Mesodermal cell (in vitro differentiated cells): ENCODE results near the gene KANK2.
"Not testable (repeated sequence)": the region's sequence is repeated elsewhere in the genome, so short reads cannot be mapped to it uniquely, and the experiment has no call there.

Experiments used
- H3K27ac ChIP-seq: 2 replicates; pipeline ENCODE4 v1.7.0; 2013; ENCODE audit warnings: mild to moderate bottlenecking, low read depth, low read length, moderate library complexity; ENCODE audit not compliant: severe bottlenecking
- H3K36me3 ChIP-seq: 2 replicates; pipeline ENCODE4 v1.7.1; 2013; ENCODE audit warnings: mild to moderate bottlenecking, low read length, moderate library complexity; ENCODE audit not compliant: control insufficient read depth, insufficient read depth
- H3K4me1 ChIP-seq: one replicate; pipeline ENCODE4 v1.7.1; 2013; ENCODE audit warnings: mild to moderate bottlenecking, low read length; ENCODE audit not compliant: insufficient read depth, control insufficient read depth, poor library complexity, severe bottlenecking
- H3K4me3 ChIP-seq: 2 replicates; pipeline ENCODE4 v1.7.0; 2013; ENCODE audit warnings: low read length, control low read depth, mild to moderate bottlenecking; ENCODE audit not compliant: insufficient read depth, poor library complexity, severe bottlenecking; ENCODE audit errors: extremely low read depth
- H3K9me3 ChIP-seq: 2 replicates; pipeline ENCODE4 v1.7.1; 2013; ENCODE audit warnings: mild to moderate bottlenecking, low read length, moderate library complexity; ENCODE audit not compliant: control insufficient read depth
- WGBS, 2 experiments: methylation state at CpG; one replicate each; pipeline ENCODE4 v1.1.5; 2013; ENCODE audit warnings: missing lambda C conversion rate in 2 of 2; ENCODE audit not compliant: insufficient coverage in 2 of 2; 5-methylcytosine and 5-hydroxymethylcytosine counted together

KANK2 gene

DNA sequence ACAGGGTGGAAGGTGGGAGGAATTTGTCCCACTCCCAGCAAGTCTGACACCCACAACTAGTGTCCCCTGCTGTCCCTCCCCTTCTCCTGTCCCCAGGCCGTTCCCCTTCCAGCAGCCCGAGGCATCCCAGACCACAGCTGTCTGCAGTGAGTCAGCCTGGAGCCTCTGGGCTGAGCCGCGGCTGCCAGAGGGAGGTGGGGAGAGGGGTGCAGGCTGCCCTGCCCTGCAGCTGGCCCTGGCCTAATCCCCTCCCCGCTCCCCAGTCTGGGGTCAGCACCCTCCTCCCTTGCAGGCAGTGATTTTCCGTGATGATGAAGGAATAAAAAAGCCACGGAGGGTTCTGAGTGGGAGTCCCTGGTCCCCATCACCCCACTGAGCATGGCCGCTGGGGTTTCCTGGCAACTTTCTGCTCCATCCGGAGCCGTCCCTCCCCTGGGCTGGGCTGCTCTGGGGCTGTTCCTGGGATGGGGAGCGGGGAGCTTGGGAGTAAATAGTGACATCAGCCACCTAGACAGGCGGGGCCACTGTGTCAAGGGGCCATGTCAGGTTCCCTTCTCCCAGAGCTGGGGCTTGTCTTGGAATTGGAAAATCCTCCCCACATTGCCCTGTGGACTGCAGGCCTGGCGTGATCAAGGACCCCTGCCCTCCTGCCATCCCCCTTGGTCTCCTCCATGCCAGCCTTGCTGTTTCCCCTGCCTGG lies 58.6 kb downstream of the KANK2 start:
- WGBS, 2 experiments: 31 to 44% methylated on average over 4 to 7 of the region's 13 CpGs
- H3K27ac ChIP-seq: peak overlapping the region; percentile 84
- H3K9me3 ChIP-seq: no peaks in the 10 kb centered on the region
- peaks cover 33% of the 10 kb centered on the region for H3K4me1 ChIP-seq
- peaks cover under 1% of the 10 kb centered on the region for H3K36me3 ChIP-seq
- peak overlapping the region; percentile 18 for H3K4me3 ChIP-seq

DNA sequence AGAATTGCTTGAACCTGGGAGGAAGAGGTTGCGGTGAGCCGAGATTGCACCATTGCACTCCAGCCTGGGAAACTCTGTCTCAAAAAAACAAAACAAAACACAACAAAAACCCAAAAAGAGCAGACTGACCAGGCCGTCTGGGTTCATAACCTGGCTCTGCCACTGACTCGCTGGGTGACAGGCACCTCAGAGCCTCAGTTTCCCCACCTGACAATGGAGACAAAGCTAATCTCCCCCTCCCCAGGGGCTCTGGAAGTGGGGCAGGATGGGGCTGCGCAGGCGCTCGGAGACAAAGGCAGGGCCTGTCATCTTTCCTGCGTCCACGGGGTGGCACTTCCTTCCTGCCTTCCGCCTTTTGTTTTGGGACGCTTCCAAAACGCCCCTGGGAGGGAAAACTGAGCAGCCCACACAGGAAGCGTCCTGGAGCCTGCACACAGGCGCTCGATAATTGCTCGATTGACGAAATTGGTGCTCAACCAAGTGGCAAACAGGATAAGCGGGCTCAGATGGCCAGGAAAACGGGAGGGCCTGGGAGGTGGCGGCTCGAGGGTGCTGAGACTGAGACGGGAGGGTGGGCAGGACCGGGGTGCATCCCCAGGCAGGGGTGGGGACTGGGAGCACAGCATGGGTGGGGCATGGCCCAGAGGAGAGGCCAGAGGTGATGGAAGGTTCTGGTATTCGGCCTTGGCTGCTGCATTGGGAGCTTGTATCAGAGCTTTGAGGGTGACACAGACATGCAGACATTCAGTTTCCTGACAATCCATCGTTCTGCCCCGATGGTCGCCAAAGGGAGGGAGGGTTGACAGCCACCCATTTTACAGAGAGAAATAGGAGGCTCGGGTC lies 59.6 kb downstream of the KANK2 start:
- no peaks in the 10 kb centered on the region for H3K9me3 ChIP-seq
- H3K4me1 ChIP-seq: peaks cover 24% of the 10 kb centered on the region
- H3K4me3 ChIP-seq: peak overlapping the region; percentile 10
- H3K36me3 ChIP-seq: peaks cover 11% of the 10 kb centered on the region
- WGBS, 2 experiments: 4 to 9% methylated on average over 20 to 27 of the region's 28 CpGs
- H3K27ac ChIP-seq: peak overlapping the region; percentile 80

DNA sequence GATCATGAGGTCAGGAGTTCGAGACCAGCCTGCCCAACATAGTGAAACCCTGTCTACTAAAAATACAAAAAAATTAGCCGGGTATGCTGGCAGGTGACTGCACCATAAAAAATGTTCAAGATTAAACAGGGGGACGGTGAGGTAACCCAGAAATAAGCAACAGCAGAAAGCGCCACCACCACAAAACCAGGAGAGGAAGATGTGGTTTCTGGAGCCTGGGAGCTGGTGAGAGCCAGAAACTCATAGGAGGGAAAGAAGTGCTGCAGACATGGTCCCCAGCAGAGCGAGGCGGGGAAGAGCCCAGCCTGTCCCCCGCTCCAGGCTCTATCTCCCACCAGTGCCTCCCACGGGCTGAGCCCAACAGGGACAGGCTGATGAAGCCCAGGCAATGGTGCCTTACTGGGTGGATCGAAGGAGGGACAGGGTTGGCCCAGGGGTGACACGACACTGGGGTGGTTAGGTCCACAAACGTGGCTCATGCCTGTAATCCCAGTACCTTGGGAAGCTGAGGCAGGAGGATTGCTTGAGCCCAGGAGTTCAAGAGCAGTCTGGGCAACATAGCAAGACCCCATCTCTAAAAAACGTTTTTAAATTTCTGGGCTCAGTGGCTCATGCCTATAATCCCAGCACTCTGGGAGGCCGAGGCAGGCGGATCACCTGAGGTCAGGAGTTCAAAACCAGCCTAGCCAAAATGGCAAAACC lies 60.8 kb downstream of the KANK2 start:
- Histone ChIP-seq H3K4me1 (peaks cover 12% of the 10 kb centered on the region), H3K4me3 (no peak overlapping the region), H3K36me3 (peaks cover 23% of the 10 kb centered on the region), H3K27ac (peak overlapping the region; percentile 16), H3K9me3 (no peaks in the 10 kb centered on the region)
- WGBS, 2 experiments: 75 to 84% methylated on average over 10 to 12 of the region's 14 CpGs

DNA sequence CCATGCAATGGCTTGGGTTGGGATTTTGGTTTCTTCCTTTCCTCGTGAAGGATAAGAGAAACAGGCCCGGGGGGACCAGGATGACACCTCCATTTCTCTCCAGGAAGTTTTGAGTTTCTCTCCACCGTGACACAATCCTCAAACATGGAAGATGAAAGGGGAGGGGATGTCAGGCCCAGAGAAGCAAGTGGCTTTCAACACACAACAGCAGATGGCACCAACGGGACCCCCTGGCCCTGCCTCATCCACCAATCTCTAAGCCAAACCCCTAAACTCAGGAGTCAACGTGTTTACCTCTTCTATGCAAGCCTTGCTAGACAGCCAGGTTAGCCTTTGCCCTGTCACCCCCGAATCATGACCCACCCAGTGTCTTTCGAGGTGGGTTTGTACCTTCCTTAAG lies 65.9 kb downstream of the KANK2 start:
- no peak overlapping the region for H3K27ac ChIP-seq
- H3K4me1 ChIP-seq: no peaks in the 10 kb centered on the region
- no peak overlapping the region for H3K4me3 ChIP-seq
- no peaks in the 10 kb centered on the region for H3K9me3 ChIP-seq
- 78 to 82% methylated on average over 5 to 7 of the region's 7 CpGs for WGBS, 2 experiments
- H3K36me3 ChIP-seq: peaks cover 73% of the 10 kb centered on the region

DNA sequence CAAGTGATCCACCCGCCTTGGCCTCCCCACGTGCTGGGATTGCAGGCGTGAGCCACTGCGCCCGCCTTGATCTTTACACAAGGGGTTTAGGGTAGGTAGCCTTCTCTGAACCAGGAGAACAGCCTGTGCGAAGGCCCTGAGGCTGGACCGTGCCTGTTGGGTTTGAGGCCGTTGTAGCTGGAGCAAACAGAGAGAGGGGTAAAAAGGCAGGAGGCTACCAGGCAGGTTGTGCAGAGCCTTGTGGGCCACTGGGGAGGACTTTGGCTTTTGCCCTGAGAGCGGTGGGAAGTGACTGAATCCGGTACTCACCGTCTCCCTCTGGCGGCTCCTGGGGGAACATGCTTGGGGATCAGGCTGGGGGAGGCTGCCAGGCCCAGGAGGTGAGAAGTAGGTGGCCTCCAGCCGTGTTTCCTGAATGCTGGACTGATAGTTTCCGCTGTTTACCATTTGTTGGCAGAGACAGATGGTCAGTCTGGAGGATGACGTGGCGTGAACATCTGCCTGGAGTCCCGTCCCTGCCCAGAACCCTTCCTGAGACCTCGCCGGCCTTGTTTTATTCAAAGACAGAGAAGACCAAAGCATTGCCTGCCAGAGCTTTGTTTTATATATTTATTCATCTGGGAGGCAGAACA lies 66.4 kb downstream of the KANK2 start:
- no peaks in the 10 kb centered on the region for H3K4me1 ChIP-seq
- no peaks in the 10 kb centered on the region for H3K9me3 ChIP-seq
- peak overlapping the region; percentile 10 for H3K27ac ChIP-seq
- peaks cover 79% of the 10 kb centered on the region for H3K36me3 ChIP-seq
- WGBS, 2 experiments: 66 to 80% methylated on average over 14 to 17 of the region's 19 CpGs
- no peak overlapping the region for H3K4me3 ChIP-seq

DNA sequence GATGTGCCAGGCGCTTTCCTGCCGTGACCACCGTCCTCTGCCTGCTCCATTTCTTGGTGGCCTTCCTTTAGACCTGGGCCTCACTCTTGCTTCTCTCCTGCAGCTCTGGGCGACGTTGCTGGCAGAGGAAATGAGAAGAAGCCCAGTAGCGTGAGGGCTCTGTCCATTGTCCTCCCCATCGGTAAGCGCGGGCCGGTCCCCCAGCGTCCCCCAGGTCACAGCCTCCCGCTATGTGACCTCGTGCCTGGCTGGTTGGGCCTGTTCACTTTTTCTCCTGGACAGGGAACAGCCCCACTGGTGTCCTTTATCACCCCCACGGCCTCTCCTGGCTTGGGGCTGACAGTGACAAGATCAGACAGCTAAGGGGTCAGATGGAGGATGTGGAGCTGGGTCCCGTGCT lies 69.4 kb downstream of the KANK2 start:
- Histone ChIP-seq H3K4me3 (no peak overlapping the region), H3K27ac (no peak overlapping the region), H3K4me1 (no peaks in the 10 kb centered on the region), H3K36me3 (peaks cover 100% of the 10 kb centered on the region), H3K9me3 (no peaks in the 10 kb centered on the region)
- WGBS, 2 experiments: 87 to 100% methylated on average over 7 to 14 of the region's 15 CpGs

DNA sequence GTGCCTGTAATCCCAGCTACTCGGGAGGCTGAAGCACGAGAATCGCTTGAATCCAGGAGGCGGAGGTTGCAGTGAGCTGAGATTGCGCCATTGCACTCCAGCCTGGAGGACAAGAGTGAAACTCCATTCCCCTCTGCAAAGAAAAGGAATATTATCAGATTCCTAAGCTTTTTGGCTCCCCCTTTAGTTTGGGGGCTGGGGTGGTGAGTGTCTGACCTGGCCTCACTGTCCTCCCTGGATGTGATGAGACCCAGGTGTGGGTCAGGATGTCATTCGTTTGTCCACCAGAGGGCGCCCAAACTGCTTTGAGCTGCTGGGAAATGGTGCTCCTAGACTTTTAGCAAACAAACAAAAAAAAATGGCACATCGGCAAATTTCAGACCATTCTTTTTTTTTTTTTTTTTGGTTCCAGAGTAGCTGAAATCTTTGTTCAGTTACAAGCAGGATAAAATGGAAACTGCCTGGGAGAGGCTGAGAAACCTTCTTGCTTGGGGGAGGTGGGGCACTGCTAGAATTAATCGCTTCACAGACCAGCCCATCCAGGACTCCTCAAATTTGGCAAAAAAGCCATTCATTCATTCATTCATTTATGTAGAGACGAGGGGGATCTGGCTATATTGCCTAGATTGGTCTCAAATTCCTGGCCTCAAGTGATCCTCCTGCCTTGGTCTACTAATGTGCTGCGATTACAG lies 71.2 kb downstream of the KANK2 start:
- WGBS, 2 experiments: 77 to 79% methylated on average over 7 to 8 of the region's 11 CpGs
- no peaks in the 10 kb centered on the region for H3K9me3 ChIP-seq
- H3K36me3 ChIP-seq: peaks cover 95% of the 10 kb centered on the region

DNA sequence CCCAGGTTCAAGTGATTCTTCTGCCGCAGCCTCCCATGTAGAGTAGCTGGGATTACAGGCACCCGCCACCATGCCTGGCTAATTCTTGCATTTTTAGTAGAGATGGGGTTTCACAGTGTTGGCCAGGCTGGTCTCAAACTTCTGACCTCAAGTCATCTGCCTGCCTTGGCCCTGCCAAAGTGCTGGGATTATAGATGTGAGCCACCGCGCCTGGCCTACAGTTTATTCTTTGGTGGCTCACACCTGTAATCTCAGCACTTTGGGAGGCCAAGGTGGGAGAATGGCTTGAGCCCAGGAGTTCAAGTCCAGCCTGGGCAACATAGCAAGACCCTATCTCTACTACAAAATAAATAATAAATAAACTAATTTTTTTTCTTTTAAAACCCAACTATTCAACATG lies 73.2 kb downstream of the KANK2 start:
- WGBS, 2 experiments: 95 to 96% methylated on average over 4 of the region's 4 CpGs
- not testable (repeated sequence) for H3K27ac ChIP-seq, H3K4me1 ChIP-seq, H3K9me3 ChIP-seq, H3K4me3 ChIP-seq
- H3K36me3 ChIP-seq: peaks cover 94% of the 10 kb centered on the region

More for the DNA sequence above, 71.2 kb downstream of the KANK2 start:
- Histone ChIP-seq H3K4me1 (no peaks in the 10 kb centered on the region), H3K4me3 (no peak overlapping the region), H3K27ac (no peak overlapping the region)

DNA sequence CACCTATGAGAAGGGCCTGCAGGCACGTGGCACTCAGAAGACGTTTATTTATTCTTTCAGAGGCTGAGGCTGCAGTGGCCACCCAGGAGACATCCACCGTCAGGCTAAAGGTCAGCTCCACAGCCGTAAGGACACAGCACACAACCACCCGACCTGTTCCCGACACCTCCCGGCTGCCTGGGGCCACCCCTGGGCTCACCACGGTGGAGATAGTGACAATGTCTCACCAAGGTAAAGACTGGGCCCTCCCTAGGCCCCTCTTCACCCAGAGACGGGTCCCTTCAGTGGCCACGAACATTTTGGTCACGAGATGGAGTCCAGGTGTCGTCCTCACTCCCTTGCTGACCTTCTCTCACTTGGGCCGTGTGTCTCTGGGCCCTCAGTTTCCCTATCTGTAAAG lies 74.2 kb downstream of the KANK2 start:
- peaks cover 91% of the 10 kb centered on the region for H3K36me3 ChIP-seq

DNA sequence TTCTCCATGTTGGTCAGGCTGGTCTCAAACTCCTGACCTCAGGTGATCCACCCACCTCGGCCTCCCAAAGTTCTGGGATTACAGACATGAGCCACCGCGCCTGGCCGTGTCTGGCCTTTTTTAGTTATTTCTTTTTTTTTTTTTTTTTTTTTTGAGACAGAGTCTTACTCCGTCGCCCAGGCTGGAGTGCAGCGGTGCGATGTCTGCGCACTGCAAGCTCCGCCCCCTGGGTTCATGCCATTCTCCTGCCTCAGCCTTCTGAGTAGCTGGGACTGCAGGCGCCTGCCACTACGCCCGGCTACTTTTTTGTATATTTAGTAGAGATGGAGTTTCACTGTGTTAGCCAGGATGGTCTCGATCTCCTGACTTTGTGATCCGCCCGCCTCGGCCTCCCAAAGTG lies 75.4 kb downstream of the KANK2 start:
- not testable (repeated sequence) for H3K27ac ChIP-seq, H3K4me1 ChIP-seq, H3K4me3 ChIP-seq, H3K9me3 ChIP-seq
- WGBS, 2 experiments: 97 to 98% methylated on average over 5 to 6 of the region's 17 CpGs
- H3K36me3 ChIP-seq: peaks cover 91% of the 10 kb centered on the region

More for the DNA sequence above, 74.2 kb downstream of the KANK2 start:
- Histone ChIP-seq H3K4me3 (no peak overlapping the region), H3K4me1 (no peaks in the 10 kb centered on the region), H3K27ac (no peak overlapping the region), H3K9me3 (no peaks in the 10 kb centered on the region)
- WGBS, 2 experiments: 95 to 96% methylated on average over 12 to 13 of the region's 13 CpGs
